ENCODE data around the gene TYSND1.

DNA sequence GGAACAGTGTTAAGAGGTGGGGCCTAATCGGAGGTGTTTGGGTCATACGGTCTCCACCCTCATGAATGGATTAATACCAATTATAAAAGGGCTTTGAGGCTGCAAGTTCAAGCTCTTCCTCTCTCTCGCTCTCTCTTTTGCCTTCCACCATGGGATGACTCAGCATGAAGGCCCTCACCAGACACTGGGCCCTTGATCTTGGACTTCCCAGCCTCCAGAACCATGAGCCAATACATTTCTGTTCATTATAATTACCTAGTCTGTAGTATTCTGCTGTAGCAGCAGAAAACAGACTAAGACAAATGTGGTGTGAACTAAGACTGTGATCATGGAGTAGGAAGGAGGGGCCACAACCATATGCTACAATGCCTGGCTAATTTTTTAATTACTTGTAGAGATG is 21.6 kb downstream of the TYSND1 start:
- TF ChIP-seq, protein P1, sequence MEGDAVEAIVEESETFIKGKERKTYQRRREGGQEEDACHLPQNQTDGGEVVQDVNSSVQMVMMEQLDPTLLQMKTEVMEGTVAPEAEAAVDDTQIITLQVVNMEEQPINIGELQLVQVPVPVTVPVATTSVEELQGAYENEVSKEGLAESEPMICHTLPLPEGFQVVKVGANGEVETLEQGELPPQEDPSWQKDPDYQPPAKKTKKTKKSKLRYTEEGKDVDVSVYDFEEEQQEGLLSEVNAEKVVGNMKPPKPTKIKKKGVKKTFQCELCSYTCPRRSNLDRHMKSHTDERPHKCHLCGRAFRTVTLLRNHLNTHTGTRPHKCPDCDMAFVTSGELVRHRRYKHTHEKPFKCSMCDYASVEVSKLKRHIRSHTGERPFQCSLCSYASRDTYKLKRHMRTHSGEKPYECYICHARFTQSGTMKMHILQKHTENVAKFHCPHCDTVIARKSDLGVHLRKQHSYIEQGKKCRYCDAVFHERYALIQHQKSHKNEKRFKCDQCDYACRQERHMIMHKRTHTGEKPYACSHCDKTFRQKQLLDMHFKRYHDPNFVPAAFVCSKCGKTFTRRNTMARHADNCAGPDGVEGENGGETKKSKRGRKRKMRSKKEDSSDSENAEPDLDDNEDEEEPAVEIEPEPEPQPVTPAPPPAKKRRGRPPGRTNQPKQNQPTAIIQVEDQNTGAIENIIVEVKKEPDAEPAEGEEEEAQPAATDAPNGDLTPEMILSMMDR (IDR thresholded peaks at IDR 0.05; ENCODE audit: insufficient read depth, low read length): no peak
- TF ChIP-seq POLR2AphosphoS5 (IDR thresholded peaks at IDR 0.05; ENCODE audit: low read depth): no peak
